ENCODE measurements around the gene PODNL1. TPM values are rescaled to one million over a fixed set of nuclear protein-coding genes. Genes with fewer than 3 reads are reported as not detected.

Gene PODNL1
- total RNA-seq, 1 experiment from 2014 or later = not detected

DNA sequence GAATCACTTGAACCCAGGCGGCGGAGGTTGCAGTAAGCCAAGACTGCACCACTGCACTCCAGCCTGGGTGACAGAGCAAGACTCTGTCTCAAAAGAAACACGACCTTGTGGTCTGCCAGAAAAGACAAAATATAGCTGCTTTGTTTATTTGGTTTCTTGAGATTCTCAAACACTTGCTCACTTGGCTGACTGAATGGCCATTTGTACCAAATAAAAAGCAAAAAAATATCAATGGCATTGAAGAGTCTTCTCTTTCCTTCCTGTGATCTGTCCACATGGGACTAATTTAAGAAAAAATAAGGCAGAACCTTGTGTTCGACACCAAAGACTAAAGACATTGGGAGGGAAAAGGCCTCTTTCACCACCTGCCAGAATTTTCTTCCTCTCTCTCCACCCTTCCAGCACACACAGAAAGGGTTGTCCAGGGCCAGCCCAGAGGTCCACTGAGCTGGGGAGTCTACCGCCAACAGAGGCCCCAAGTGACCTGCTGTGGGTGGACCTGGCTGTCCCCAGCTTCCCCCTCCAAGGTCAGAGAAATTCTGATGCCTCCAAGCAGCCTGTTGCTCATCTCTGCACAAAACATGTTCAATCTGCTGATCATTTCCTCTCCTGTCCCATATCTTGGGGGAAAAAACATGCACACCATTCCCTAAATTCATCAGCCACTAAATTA lies 38.2 kb downstream of the PODNL1 start:
- DNase-seq (ENCODE audit: extremely low read depth, low read depth) = no peak

DNA sequence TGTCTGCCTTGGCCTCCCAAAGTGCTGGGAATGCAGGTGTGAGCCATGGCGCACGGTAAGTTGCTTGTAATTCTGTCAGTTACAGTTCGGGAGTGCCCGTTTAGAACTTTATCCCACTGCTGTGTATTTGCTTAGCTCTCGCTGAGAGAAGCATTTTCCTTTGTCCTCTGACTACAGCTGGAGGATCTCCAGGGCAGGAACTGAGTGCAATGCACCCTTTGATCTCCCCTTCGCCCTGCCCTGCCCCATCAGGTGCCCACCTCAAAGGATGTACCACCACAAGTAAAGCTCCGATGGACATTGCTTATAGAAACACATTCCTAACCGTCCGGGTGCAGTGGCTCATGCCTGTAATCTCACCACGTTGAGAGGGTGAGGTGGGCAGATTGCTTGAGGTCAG lies 38.8 kb downstream of the PODNL1 start:
- no peak for DNase-seq (ENCODE audit: extremely low read depth, low read depth)

DNA sequence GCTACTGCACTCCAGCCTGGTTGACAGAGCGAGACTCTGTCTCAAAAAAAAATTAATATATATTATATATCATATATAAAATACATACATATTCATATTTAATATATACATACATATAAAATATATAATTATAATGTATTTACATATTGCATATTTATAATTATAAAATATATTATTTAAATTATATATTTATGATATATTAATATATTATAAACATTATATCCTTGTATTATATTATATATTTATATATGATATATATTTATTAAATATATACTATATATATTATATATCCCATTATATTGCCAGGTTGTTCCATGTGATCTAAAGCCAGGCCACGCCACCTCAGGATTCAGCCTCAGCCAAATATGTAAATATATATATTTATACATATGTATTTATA lies 42.0 kb downstream of the PODNL1 start:
- no peak for DNase-seq (ENCODE audit: extremely low read depth, low read depth)

DNA sequence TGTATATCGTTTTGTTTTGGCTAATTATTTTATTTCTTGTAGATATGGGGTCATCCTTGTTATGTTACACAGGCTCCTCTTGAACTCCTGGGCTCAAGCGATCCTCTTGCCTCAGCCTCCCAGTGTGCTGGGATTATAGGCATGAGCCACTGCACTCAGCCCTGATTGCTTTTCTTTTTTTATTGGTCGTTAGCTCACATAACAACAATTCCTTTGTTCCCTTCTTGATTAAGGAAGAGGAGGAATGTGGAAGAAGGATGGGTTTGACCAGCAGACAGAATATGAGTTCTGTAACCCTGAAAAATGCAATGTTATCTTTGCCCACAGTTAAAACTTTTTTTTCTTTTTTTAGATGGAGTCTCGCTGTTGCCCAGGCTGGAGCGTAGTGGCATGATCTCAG lies 43.7 kb downstream of the PODNL1 start:
- no peak for DNase-seq (ENCODE audit: extremely low read depth, low read depth)

DNA sequence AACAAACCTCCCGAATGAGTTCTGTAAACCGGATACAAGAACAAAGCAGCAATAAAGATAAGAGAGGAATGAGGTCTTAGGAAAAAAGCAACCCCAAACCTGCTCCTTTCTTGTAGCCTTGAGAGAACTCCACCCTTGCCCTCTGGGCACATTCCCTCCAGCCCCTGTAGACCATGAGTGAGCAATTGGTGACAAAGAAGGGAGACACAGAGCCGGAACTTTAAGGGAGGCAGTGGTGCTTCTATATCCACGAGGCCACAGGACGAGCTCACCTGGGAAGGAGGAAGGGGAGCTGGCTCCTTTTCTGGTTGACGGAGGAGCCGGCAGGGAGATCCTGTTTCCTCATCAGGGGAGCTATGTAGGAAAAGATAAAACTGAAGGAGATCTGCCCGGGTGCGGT lies 45.3 kb downstream of the PODNL1 start:
- no peak for DNase-seq (ENCODE audit: extremely low read depth, low read depth)

DNA sequence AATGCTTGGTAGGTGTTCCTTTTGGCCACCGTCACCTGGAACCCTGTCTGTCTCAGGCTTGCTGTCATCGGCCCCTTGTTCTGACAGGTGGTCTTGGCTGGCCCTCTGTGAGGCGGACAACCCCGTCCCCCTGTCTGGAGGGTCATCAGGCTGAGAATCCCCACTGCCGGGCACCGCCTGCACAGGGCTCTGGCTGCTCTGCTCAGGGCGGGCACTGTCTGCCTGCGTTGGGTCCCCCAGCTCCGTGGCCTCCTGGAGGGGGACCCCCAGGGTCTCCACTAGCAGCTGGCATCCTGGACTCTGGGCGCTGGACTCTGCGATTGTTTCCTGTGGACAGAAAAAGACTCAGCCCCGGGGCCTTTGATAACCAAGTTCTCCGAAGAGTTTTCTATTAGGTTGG lies 48.1 kb downstream of the PODNL1 start:
- DNase-seq (ENCODE audit: extremely low read depth, low read depth) = no peak

DNA sequence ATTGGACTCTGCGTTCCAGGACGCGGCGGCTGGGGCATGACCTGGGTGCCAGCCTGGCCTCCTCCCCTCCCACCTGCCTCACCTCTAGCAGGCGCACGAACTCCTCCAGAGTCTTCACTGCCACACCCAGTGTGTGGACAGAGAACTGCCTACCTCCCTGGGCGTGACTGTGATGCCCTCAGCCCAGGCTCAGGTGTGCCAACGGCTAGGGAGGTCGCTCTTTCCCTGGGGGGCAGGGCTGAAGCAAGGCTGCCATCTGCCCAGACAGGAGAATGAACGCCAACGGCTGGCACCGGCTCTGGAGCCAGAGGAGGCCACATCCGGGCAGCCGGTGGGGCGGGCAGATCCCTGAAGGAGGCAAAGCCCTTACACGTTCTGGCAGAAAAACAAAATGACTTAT lies 49.9 kb downstream of the PODNL1 start:
- DNase-seq (ENCODE audit: extremely low read depth, low read depth) = no peak

DNA sequence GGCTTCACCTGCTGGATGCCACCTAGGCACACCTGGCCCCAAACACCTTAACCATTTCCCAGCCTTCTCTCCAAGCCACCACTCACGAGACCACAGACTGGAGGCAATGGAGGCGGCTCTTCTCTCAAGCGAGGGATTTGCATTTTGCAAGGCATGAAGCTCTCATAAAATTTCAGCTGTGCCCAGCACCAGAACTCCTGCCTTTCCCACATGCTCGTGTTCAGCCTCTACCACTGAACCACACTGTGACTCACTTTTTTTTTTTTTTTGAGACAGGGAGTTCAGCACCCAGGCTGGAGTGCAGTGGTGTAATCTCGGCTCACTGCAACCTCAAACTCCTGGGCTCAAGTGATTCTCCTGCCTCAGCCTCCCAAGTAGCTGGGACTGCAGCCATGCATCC lies 50.7 kb downstream of the PODNL1 start:
- DNase-seq (ENCODE audit: extremely low read depth, low read depth) = no peak

DNA sequence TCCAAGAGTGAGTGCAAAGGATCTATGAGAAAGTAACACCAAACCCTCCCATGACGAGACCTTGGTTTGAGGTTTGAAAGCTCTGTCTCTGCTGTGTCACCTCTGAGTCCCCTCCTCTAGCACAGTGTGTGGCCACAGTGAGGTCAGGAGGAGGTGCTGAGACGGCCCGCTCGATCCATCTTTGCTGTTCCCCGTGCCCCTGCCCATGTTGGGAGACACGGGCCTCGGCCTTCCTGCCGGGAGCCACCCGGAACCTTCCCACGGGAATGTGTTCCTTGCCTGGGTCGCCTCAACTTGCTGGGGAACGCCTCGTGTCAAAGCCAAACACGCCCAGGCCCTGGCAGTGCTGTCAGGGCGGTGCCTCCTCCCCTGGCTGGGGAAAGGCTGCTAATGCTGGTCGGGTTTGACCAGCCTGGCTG lies 51.2 kb downstream of the PODNL1 start:
- no peak for DNase-seq (ENCODE audit: extremely low read depth, low read depth)

DNA sequence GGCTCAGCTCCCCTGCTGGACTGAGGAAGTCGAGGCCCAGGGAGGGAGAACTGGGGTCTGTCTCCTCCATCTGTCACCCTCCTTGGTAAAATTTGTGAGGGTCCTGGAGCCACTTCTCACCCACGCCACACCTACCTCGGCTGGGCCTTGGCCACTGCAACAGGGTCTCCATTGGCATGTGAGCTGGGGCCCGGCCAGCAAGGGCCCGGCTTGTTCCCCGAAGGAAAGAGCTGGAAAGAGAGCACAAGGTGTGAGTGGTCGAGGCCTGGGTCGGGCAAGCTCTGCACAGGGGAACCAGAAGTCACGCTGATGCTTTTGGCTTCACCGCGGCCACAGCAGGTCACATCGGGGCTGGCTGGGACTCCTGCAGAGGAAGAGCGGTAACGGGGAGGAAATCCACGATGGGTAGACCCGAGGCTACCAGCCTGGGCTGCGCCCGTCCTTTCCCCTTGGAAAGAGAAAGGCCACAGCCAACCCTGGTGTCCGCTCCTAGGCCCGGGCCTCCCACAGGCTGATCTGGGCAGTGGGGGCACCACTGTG lies 52.3 kb downstream of the PODNL1 start:
- no peak for DNase-seq (ENCODE audit: extremely low read depth, low read depth)

DNA sequence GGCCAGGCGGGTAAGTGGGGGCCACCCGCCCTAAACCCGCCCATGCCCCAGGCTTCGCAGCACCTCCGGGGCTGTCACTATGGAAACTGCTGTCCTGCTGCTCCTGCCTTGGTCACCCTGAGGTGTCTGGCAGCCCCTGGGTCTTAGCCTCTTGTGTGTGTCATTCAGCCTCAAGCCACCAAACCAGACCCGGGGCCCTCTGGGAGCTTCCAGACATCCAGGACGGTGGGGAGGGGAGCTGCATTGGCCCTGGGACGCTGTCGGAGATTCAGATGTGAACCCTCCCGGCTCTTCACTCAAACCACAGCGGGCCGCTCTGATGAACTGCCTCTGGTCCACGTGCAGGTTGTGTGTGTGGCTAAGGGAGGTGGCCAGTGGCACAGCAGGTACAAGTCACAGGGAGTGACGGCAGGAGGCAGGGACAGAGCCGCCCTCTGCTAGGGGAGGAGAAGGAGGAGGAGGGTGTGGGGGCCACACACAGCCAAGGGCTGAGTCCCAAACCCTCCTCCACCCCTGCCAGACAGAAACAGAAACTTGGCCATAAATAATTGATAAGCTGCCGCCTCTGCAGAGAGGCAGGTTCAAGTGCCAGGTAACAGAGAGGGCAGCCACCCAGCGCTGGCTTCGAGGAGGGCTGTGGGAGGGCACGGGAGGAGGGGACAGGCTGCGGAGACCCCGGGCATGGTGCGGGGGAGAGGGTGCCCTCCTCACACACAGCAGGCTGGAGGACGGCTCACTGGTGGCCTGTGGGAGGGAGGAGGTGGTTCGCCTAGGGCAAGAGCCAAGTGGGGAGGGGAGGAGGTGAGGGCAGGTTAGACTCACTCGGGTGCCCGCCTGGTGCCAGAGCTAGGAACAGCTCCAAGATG lies 53.3 kb downstream of the PODNL1 start:
- DNase-seq (ENCODE audit: extremely low read depth, low read depth) = no peak

DNA sequence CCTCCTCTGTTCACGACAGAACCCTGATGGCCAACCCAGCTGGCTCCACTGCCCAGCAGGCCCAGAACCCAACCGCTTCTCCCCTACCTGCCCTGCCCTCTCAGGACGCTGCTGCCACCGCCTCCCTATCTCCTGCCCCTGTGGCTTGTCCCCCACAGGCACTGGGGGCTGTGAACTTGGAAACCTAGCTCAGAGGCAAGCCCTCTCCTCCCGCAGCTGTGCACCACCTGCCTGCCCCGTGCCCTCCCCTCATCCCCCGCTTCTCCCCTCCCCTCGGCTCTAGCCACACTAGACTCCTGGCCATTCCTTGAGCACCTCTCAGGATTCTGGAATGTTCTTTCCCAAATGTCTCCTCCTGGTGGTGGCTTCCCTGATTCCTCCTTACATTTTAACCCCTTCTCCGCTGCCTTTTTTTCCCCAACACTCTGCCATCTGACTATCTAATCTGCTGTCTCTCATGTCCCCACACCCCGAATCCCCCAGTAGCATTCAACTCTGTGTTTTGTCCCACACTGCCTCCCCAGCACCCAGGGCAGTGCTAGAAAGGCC lies 54.6 kb downstream of the PODNL1 start:
- DNase-seq (ENCODE audit: extremely low read depth, low read depth) = no peak

DNA sequence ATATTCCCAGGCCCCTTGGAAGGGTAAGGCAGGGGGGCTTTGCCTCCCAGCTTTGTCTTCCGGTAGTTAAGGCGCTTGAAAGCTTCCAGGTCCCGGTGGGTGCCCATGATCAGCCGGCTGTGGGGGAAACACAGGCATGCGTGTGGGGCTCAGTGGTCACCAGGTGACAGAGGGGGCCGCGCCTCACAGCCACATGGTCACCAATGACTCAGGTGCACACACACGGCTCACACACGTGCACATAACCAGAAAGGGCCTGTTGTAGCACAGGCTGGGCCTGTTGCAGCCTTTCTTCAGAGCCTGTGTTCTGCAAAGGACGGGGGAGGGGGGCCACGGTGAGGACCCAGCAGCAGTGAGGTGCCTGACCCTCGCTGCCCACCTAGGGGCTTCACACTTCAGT lies 55.4 kb downstream of the PODNL1 start:
- no peak for DNase-seq (ENCODE audit: extremely low read depth, low read depth)

DNA sequence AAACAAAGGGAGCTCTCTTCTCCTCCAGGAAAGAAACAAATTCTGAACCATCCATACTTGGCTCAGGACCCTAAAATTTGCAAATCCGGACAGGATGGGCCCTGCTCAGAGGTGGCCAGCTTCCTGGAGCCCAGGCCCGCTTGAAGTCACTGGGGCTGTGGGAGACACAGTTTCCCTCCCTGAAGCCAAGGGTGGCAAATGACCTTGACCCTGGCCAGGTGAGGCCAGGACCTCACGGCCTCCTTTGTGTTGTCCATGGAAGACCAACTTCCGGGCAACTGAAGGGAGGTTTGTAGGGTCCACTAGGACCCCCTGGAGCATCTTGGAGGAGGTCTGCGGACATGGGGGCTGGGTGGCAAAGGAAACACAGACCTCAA lies 55.8 kb downstream of the PODNL1 start:
- DNase-seq (ENCODE audit: extremely low read depth, low read depth) = no peak

DNA sequence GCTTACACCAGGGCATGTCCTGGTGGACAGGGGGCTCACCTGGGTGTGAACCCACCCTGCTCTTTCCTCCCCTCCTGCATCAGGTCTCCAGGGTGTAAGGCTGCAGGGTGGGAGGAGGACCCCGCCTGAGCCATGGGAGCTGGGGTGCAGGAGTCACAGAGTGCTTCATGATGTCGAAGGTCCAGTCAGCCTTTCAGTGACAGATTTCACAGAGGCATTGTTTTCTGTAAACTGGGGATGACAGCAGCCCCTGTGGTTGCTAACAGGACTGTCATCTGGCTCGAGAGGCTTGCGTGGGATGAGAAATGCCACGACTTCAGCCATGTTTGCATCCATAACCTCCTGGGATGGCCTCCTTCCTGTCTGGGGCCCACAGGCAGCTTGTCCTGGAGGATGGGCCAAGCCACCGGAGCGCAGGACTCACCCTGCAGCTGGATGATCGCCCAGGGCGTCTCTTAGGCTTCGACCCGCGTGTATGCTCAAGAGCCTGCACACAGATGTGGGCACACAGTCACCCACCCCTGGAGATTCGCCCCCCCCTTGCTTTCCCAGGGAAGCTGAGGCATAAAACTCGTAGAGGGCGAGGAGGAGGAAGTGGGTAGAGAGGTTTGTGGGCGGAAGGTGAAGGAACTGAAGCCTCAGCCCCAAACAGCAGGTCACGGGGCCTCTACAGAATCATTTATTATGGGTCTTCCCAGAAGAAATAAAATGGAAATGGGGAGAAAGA lies 56.4 kb downstream of the PODNL1 start:
- DNase-seq (ENCODE audit: extremely low read depth, low read depth) = no peak

DNA sequence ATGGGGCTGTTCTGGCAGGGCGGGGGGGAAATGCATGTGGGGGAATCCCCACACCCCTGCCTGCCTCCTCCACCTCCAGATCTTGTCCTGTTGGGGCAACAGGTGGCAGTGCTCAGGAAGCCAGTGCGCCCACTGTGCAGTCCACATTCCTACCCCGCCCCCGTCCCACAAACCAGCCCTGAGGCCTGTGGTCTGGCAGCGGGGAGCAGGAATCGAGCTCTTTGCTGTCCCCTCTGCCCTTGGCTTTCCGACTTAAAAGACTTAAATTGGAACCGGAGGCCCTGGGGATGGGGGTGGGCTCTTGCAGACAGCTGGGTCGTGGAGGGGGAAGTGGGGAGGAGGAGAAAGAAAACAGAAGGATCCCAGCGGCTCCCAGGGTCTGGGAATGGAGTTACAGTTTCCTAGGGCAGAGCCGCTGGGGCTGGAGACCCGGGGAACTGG lies 56.9 kb downstream of the PODNL1 start:
- no peak for DNase-seq (ENCODE audit: extremely low read depth, low read depth)

Other genes starting within 250 kb of the PODNL1 start
- gene MRI1, start 173.9 kb downstream of the PODNL1 start, total RNA-seq (2014; rRNA removed; shearing (Covaris generic)) = 19.1 and 20.2 TPM in 2 replicates
- gene C19orf53, start 164.0 kb downstream of the PODNL1 start, total RNA-seq (2014; rRNA removed; shearing (Covaris generic)) = 87.5 and 121 TPM in 2 replicates
- 2.1 and 2.8 TPM in 2 replicates for gene ZSWIM4, start 143.0 kb downstream of the PODNL1 start, total RNA-seq (2014; rRNA removed; shearing (Covaris generic))
- not detected in 2 replicates for gene NANOS3, start 61.3 kb downstream of the PODNL1 start, total RNA-seq (2014; rRNA removed; shearing (Covaris generic))
- gene BRME1, start 32.3 kb downstream of the PODNL1 start, total RNA-seq (2014; rRNA removed; shearing (Covaris generic)) = 0.50 TPM in 1 of 2 replicates, not detected in the other
- gene CC2D1A, start 32.2 kb downstream of the PODNL1 start, total RNA-seq (2014; rRNA removed; shearing (Covaris generic)) = 13.8 and 15.5 TPM in 2 replicates
- 11.6 and 16.8 TPM in 2 replicates for gene DCAF15, start 14.1 kb upstream of the PODNL1 start, total RNA-seq (2014; rRNA removed; shearing (Covaris generic))
- gene RFX1, start 67.9 kb upstream of the PODNL1 start, total RNA-seq (2014; rRNA removed; shearing (Covaris generic)) = 2.0 and 2.1 TPM in 2 replicates
- gene RLN3, start 89.7 kb upstream of the PODNL1 start, total RNA-seq (2014; rRNA removed; shearing (Covaris generic)) = not detected in 2 replicates
- gene IL27RA, start 93.3 kb upstream of the PODNL1 start, total RNA-seq (2014; rRNA removed; shearing (Covaris generic)) = 5.1 and 5.6 TPM in 2 replicates
- not detected in 2 replicates for gene PALM3, start 123.7 kb upstream of the PODNL1 start, total RNA-seq (2014; rRNA removed; shearing (Covaris generic))
- 2.6 and 4.0 TPM in 2 replicates for gene MISP3, start 134.4 kb upstream of the PODNL1 start, total RNA-seq (2014; rRNA removed; shearing (Covaris generic))
- gene C19orf67, start 147.4 kb upstream of the PODNL1 start, total RNA-seq (2014; rRNA removed; shearing (Covaris generic)) = not detected in 2 replicates
- 26.3 and 29.5 TPM in 2 replicates for gene SAMD1, start 152.3 kb upstream of the PODNL1 start, total RNA-seq (2014; rRNA removed; shearing (Covaris generic))
- gene PRKACA, start 179.3 kb upstream of the PODNL1 start, total RNA-seq (2014; rRNA removed; shearing (Covaris generic)) = 14.4 and 16.5 TPM in 2 replicates
- 13.2 and 15.9 TPM in 2 replicates for gene ASF1B, start 198.2 kb upstream of the PODNL1 start, total RNA-seq (2014; rRNA removed; shearing (Covaris generic))

Data from NCI-H460 (cell line).